NCI-H2196 treated with DMSO at 0.1 percent for 48 hours (cell line): ENCODE data around the gene CX3CL1.

ENCODE experiments used
- DNase-seq: peaks from one replicate; lab custom pipeline; 2025; ENCODE audit not compliant: unreplicated experiment; lab: John Stamatoyannopoulos, UW

The CX3CL1 gene

DNA sequence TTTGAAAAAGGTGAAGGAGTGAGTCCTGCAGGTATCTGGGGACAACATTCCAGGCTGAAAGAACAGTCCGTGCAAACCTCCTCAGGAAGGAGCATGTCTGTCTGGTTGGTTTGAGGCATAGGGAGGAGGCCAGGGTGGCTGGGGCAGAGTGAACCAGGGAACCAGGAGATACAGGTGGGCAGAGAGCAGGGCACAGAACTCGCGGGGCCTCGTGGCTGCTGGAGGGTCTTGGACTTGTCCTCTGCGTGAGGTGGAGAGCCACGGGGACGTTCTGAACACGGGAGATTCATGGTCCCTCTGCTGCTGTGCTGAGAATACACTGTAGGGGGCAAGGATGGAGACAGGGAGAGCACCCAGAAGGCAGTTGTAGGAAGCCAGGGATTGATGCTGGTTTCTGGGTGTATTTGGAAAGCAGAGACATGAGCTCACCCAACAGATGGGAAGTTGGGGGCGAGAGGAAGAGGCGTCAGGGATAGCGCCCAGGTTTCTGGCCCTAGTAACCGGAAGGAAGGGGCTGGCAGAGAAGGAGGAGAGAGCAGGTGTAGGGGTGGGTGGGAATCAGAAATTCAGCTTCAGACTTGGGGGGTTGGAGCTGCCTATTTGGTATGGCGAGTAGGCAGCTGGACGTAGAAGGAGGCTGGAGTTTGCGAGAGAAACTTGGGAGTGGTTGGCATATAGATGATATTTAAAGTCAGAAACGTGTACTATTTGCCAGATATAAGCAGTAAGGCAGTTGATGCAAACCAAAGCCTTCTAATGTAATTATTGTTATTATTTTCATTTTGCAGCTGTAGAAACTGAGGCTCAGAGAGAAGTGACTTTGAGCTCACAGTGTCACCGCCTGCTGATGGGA lies 31.9 kb downstream of the CX3CL1 start, which contains the start of gene CCL17:
TSS of gene CCL17 (plus strand) at position 803 of the 853 bp plus-strand sequence. CDS start 9,166 bp downstream, outside the sequence.
- DNase-seq, result no peak

DNA sequence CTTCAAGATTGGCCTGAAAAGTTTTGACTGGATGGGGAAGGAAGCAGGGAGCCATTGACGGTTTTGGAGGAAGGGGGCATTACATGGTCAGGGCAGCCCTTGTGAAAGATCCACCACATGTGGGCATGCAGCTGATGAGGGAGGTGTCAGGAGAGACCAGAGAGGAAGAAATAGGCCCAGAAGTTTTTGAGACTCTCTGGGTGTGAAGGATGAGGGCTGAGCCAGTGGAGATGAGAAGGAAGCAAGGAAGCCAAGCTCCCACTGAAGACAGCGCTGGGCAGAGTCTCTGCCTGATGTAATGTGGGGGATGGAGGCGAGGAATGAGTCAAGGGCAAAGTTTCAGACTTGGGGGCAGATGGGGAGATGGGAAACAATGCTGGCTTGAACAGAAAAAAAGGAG lies 32.8 kb downstream of the CX3CL1 start:
- DNase-seq, result no peak

DNA sequence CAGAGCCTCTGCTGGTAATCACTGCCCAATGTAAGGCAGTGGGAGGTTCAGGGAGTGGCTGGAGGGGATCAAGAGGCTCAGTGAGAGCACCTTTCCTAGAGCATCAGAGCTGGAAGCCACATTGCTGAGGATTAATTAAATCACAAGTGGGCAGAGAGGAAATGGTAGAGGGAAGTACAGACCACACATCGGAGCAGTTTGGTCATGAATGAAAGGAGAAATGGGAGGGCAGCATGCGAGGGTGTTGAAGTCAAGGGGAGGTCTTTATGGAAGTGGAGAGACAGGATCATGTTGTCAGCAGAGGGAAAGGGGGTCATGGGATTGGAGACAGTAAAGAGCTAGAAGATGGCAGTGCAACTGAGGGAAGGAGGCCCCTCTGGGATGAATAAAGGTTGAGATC lies 34.6 kb downstream of the CX3CL1 start:
- DNase-seq, result no peak

DNA sequence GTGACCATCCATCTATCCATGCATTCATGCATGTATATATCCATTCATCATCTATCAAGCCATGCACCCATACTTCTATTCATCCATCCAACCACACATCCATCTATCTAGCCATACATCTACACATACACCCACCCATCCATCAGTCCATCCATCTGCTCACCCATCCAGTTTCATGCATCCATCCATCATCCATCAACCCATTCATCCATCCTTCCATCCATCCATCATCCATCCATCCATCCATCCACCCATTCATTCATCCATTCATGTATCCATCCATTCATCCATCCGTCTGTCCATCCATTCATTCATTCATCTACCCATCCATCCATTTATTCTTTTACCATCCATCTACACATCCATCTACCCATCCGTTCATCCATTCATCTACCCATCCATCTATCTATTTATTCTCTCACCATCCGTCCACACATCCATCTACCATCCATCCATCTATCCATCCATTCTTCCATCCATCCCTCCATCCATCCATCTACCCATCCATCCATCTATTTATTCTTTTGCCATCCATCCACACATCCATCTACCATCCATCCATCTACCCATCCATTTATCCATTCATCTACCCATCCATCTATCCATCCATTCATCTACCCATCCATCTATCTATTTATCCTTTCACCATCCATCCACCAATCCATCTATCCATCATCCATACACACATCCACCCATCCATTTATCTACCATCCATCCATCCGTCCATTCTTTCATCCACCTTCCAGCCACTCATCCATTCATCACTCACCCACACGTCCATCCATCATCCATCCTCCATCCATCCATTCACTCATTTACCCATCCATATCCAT lies 35.4 kb downstream of the CX3CL1 start:
- DNase-seq, result no peak

DNA sequence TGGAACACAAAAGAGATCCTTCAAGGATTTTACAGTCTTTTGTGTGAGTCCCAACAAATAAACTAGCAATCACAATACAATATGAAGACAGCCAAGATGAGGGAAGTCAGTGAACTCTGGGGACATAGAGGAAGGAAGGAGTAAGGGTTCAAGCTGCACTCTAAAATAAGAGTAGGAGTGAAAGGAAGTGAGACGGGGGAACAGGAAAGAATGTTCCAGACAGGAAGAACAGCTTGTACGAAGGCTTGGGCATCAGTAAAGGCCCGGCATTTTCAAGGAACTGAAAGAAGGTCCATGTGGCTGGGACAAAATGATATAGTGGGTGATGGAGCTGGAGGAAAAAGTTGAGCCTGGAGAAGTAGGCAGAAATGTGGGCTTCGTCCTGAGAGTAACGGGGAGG lies 36.8 kb downstream of the CX3CL1 start:
- DNase-seq, result no peak

DNA sequence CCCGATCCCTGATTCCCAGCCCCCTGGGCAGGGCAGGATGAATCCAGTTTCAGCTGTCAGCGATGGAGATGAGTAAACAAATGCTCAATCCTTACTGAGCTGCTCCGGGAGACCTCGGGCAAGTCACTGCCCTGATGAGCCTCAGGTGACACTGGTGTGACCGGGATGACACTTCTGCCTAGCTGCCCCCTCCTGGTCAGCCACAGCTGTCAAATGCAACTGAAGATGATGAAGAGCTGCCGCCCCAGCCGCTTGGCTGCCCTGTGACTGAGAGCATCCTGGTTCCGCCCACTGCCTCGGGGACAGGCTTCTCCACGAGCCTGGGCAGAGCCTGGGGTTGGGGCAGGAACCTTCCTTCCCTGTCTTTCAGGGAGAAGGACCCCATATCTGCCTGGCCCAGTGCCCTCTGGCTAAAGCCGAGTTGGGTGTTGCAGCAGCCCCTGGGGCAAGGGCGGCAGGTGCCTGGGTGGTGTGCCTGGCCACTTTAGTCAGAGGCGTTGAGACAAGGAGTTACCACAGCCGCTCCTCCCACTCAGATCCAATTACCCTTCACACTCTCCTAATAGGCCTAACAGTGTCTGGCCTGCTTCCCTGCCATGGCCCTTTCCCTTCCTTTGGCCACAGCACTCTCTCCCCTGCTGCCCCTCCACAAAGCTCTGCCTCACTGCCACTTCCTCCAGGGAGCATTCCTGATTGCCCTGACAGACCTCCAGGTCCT lies 37.7 kb downstream of the CX3CL1 start:
- no peak for DNase-seq

DNA sequence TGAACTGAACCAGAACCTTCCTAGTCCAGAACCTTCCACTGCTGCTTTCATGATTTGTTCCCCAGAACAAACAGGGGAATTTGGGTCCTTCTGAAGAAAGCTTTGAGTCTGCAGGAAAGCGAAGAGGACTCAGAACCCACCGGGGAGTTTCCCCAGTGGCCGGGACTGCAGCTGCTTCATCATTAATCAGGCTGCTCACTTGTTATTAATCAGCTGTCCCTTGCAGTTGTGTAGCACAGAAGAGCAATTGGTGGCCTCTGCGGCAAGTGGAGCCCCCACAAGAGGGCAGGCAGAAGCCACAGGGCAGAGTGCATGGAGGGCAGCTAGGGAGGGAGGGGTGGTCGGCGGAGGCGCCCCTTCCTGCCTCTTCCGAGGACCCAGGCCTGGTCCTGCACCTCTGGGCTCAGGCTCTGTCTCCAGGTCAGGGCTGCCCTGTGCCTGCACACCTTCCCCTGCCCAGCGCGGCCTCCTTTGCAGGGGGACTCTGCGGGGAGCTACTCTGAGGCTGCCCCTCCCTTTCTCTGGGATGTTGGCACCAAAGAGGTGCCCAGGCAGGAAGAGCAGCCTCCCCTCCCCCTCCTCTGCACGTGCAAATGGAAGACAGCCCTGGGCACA lies 39.2 kb downstream of the CX3CL1 start:
- no peak for DNase-seq

DNA sequence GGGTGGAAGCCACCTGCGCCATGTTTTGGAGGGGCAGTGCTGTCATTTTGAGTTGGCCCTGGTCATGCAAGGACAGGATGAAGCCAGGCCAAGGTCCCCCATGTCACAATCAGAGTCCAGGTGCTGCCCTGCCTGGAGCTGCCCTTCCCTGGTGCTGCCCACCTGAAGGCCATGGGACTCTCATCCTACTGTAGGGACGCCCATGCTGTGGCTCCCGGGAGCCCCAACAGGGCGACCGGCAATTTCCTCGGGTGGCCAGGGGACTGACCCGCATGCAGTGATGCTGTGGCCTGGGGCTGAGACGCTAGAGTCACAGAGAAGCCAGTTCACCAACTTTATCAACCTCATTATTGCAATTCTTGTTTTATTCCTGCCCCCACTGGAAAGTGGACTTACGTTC lies 40.3 kb downstream of the CX3CL1 start:
- DNase-seq, result no peak

DNA sequence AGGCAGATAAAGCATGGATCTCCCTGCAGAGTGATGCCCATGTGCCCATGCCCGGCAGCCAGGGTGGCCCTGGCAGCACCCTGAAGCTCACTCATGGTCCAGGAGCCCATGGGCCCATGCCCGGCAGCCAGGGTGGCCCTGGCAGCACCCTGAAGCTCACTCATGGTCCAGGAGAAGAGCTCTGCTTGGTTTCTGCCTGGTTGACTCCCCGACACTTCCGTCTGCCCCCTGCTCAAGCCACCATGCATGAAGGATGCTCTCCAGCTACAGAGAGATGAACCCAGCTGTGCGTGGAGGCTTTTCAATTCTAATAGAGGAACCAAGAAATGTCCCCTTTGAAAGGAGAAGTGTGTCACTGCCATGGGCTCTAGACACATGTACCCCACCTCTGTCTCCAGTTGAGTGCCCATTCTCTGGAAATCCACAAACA lies 41.0 kb downstream of the CX3CL1 start:
- DNase-seq, result no peak

DNA sequence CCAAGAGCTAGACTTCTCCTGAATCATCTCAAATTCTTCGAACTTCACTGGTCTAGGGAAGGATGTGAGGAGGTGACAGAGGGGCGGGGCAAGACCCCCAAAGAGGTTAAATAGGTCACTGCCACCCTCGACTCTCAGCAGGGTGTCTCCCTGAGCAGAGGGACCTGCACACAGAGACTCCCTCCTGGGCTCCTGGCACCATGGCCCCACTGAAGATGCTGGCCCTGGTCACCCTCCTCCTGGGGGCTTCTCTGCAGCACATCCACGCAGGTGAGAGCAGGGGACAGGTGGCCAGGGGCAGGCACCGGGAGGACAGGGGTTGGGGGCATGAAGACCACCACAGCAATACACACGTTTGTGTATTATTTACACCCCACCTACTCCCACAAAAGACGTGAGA lies 41.4 kb downstream of the CX3CL1 start:
- no peak for DNase-seq

DNA sequence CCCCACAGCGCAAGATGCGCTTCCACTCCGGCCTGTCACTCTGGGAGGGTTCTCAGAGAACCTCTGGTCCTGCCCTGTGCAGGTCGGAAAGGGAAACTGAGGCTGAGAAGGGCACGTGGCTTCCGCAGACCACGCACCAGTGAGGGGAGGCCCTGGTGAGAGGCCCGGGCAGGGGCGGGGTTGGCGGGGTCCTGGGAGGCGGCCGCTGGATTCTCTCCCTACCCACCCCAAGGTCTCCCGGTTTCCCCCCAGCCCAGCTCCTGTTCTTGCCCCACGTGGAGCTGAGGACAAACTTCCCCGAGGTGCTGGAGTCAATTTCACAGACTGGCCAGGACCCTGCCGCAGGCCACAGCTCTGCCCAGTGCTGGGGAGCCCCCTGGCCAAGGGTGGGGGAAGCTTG lies 43.8 kb downstream of the CX3CL1 start:
- DNase-seq, result no peak

DNA sequence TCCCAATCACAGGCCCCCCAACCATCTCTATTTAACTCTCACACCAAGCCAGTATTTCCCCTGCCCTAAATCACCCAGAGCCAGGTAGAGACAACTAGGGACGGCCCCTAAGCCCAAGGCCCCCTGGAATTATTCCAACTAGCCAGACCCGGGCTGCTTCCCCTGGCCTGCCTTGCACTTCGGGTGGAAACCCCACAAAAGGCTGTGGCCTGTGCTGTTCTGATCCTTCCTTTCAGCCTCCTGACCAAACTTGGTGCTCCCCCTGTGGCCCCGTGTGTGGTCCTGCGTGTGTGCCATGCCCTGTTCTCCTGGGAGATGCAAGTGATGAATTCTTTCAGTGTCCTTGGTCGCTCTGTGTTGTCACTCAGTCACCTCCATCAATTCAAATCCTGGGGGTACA lies 47.2 kb downstream of the CX3CL1 start:
- DNase-seq, result no peak

DNA sequence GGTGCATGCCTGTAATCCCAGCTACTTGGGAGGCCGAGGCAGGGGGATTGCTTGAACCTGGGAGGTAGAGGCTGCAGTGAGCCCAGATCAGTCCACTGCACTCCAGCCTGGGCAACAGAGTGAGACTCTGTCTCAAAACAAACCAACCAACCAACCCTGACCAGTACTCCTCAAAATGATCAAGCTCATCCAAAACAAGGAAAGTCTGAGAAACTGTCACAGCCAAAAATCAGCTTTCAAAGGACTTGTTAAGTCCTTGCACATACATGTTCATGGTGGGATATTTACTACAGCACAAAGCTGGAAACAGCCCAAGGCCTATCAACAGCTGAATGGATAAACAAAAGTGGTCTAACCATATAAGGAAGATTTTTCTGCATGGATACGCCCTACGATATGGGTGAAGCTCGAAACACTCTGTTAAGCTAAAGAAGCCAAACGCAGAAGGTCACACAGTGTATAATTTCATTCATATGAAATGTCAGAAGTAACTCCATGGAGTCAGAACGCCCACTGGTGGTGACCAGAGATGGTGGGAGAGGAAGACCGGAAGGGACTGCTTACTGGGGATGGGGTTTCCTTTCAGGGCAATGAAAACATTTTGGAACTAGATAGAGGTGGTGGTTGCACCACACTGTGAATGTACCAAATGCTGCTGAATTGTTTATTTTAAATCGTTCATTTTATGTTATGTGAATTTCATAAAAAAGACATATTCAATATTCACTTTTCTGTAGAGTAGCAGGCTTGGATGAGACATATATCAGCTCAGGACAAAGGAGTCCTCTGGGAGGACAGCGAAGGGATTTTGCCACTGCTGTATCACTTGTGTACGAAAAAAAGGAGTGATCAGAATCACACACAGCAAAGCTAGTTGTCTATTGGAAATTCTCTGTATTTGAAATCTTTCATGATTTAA lies 50.0 kb downstream of the CX3CL1 start:
- DNase-seq, result no peak

DNA sequence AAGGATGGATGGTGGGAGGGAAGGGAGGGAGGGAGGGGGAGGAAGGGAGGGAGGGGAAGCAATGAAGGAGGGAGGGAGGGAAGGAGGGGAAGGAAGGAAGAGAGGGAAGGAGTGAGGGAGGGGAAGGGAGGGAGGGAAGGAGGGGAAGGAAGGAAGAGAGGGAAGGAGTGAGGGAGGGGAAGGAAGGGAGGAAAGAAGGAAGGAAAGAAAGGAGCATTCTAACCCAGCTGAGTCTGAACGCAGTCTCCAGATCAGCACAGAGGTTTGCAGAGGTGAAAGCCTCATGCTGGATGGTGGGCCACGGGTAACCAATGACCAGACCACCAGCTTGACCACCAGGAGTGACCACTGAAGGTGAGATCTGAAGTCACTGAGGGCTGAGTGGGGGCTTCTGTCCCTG lies 50.9 kb downstream of the CX3CL1 start:
- DNase-seq, result no peak

DNA sequence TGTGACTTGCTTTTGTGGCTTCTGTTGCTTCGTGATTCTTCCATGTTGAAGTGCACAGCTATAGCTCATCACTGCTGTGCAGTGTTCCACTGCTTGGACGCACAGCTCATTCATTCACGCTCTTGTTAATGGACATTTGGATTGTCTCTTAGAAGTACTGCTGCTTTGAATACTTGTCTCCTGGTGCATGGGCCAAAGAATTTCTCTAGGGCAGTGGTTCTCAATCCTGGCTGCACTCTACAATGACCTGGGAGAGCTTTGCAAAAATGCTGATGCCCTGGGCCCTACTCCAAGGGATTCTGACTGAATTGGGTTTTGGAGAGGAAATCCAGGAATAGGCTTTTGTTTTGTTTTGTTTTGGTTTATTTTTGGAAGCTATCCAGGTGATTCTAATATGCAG lies 52.3 kb downstream of the CX3CL1 start:
- no peak for DNase-seq

DNA sequence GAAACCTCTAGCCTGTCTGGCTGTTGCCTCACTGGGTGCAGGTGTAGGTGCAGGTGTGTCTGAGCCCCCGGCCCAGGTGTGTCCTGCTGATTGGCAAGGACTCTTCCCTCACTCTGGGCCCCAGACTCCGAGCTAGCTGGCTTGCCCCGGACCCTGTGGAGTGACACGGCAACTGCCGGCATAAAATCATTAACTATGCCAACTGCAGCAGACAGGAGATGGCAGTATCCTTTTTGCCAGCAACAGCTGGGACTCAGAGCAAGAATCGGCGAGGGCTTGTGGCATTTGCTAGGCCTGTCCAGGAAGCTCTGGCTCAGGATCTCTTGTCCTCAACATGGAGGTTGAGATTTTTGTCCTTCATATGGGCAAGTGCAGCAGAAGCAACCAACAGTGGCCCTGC lies 54.1 kb downstream of the CX3CL1 start:
- DNase-seq, result no peak

DNA sequence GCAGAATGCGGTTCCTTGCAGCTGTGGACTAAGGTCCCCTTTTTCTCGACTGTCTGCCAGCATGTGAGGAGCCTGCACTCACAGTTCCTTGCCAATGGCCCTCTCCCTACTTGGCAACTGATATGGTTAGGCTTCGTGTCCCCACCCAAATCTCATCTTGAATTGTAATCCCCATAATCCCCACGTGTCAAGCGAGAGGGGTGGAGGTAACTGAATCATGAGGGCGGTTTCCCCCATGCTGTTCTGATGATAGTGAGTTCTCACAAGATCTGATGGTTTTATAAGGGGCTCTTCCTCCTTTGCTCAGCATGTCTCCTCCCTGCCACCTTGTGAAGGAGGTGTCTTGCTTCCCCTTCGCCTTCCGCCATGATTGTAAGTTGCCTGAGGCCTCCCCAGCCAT lies 55.0 kb downstream of the CX3CL1 start:
- DNase-seq, result no peak

DNA sequence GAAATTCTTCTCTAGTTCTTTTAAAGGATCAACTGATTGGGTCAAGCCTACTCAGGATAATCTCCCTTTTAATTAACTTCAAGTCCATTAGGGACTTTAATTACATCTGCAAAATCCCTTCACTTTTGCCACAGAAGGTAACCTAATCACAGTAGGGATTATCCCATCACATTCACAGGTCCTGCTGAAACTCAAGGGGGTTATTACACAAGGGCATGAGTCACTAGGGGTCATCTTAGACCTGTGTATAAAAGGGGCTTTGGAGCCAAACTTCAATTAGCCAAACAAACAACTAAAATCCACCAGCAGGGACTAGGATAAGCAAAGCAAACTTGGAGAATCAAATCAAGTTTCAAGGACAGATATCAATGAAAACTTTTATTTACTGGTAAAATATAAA lies 55.5 kb downstream of the CX3CL1 start:
- DNase-seq, result no peak

DNA sequence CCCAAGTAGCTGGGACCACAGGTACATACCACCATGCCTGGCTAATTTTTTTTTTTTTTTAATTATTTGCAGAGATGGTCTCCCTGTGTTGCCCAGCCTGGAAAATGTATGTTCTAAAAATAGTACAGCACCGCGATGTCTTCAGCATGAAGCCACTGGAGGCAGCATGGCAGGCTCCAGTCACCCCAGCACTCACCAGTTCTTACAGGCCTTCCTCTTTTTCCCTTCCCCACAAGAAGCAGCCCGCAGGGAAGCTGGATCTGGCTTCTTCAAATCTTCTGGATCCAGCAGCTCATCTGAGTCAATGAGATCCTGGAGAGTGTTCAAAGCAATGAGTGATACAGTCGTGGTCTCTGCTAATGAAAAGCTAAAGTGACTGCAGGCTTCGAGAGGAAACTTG lies 58.7 kb downstream of the CX3CL1 start:
- no peak for DNase-seq

DNA sequence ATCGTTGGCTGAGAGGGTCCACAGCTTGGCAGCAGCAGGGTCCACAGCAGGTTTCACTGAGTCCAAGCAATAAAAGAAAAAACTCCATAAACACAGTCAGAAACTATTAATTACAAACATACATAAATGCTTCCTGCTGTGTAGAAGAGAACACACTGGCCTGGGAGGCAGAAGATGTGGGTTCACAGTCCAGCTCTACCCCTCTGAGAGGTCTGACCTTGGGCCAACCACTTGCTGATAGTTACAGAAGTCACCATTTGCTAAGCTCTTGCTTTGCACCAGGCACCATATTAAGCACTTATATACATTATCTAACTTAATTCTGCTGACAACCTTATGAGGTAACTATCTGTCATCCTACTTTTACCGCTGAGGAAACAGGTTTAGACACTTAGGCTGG lies 60.2 kb downstream of the CX3CL1 start:
- no peak for DNase-seq
